HG03135 (cell line): Measurements from ENCODE around the gene FASTKD1.
"Not testable (repeated sequence)": the region's sequence is repeated elsewhere in the genome, so short reads cannot be mapped to it uniquely, and the experiment has no call there.

Source experiments
- ATAC-seq: cut with Tn5 transposase; IDR thresholded peaks from one replicate; pipeline ENCODE4 v1.9.1; 2021; ENCODE audit warnings: mild to moderate bottlenecking, moderate library complexity; ENCODE audit not compliant: unreplicated experiment

The FASTKD1 gene

DNA sequence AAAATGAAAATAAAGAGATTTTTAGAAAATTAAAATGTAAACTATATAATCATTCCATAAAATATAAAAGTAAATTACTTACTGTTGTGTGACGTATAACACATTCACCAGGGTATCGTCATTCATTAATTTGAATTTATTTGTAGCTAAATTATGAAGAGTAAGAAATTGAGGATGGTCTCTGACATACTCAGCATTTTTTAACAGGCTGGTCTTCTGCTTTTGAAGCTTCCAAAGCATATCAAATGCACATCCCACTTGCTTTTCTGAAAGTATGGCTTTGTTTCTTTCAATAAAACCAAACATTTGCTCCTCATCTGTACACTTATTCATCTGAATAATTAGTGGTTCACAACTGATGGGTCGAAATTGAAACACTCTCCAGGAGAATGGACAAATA lies 2.1 kb downstream of the FASTKD1 start:
- ATAC-seq: no peak

DNA sequence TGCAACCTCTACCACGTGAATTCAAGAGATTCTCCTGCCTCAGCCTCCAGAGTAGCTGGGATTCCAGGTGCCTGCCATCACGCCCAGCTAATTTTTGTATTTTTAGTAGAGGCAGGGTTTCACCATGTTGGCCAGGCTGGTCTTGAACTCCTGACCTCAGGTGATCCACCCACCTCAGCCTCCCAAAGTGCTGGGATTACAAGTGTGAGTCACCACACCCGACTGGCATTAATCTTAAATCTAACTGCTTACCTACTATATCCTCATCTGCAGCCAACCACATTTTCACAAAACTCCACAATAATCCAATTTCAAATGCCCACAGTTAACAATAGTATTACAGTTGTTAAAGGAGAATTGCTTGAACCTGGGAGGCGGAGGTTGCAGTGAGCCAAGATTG lies 2.9 kb downstream of the FASTKD1 start:
- not testable (repeated sequence) for ATAC-seq

DNA sequence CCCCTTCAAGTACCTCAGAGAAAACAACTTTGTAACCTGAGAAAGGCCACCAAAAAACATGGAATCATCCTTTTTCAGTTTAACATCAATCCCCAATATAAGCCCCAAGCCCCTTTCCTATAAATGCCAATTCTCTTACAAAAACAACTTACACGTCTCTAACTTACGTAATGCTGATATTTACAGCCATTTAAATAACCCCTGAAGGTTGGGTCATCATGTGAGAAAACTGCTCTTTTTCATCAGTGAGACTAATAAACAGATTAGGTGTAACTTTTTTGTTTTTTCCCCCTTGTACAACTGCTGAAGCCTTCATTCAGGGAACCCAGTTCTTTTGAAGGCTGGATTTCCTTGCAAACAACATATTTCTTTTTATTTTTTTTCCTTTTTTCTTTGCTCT lies 3.7 kb downstream of the FASTKD1 start:
- ATAC-seq: no peak

DNA sequence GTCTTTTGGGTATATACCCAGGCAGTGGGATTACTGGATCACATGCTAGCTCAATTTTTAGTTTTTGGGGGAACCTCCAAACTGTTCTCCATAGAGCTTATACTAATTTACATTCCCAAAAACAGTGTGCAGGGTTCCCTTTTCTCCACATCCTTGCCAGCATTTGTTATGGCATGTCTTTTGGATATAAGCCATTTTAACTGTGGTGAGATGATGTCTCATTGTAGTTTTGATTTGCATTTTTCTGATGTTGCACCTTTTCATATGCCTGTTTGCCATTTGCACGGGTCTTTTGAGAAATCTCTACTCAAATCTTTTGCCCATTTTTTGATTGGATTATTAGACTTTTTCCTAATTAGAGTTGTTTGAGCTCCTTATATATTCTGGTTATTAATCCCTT lies 8.0 kb downstream of the FASTKD1 start:
- ATAC-seq: no peak

DNA sequence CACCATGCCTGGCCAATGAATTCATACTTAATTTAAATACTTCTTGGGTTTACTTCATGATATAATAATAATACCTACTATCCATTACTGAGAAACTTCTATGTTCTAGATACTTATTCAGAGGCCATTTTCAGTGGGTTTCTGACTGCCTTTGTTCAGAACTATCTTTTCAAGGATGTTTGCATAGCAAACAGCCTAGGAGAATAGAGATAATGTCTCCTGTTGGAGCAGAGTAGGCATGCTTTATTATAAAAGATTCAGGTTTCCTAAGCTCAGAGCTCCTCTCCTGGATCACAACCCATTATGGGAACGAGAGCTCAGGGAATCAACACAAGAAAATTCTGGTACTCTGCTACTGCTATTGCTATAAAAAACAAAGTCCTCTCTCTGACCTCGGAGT lies 11.1 kb downstream of the FASTKD1 start:
- ATAC-seq: no peak

DNA sequence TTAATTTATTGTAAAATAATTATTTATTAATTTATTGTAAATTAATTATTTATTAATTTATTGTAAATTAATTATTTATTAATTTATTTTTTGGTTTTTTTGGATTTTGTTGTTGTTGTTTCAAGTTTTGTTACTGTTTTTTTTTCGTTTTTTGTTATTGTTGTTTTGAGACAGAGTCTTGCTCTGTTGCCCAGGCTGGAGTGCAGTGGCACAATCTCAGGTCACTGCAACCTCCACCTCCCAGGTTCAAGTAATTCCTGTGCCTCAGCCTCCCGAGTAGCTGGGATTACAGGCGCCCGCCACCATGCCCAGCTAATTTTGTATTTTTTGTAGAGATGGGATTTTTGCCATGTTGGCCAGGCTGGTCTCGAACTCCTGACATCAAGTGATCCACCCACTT lies 11.6 kb downstream of the FASTKD1 start:
- not testable (repeated sequence) for ATAC-seq

DNA sequence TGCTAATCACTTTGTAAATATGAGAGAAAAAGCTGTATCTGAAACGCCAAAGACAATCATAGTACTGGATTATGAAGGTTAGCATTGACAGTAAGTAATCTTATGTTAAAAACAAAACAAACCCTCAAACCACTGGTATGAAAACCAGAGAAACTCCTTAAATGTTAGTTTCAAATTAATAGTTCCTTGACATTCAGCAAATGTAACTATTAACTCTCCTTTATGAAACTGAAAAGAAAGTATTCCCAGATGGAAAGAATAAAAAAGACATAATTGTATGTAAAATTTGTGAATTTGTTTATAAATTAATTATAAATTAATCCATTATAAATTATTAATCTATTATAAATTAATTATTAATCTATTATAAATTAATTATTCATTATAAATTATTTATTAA lies 12.3 kb downstream of the FASTKD1 start:
- ATAC-seq: no peak

DNA sequence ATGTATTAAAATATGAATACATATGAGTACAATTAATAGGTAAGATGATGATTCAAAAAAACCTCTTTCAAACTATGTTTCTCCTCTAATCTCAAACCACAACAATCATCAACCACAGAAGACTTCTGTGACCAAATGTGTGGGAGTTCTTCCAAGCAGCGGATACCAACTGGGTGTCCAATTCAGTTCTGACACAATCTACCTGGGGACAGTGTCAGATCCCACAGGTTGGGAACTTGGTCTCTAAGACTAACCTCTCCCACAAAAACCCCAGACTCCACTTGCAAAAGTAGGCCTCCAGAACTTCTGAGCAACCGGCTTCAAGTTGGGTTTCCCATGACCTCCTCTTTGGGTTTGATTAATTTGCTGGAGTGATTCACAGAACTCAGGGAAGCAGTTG lies 26.9 kb downstream of the FASTKD1 start:
- no peak for ATAC-seq

DNA sequence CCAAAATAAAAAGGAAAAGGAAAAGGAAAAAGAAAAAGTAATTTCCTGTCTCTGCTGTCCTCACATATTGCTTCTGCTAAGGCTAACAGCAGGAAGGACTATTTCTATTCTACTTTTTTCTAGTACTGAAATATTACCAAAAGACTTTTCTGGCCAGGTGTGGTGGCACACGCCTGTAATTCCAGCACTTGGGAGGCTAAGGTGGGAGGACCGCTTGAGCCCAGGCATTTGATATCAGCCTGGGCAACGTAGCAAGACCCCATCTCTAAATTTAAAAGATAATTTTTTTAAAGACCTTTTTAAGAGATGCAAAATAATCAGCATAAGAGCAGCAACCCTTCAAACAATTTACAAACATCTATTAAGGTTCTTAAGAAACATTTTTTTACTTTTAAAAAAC lies 31.2 kb downstream of the FASTKD1 start:
- ATAC-seq: no peak

DNA sequence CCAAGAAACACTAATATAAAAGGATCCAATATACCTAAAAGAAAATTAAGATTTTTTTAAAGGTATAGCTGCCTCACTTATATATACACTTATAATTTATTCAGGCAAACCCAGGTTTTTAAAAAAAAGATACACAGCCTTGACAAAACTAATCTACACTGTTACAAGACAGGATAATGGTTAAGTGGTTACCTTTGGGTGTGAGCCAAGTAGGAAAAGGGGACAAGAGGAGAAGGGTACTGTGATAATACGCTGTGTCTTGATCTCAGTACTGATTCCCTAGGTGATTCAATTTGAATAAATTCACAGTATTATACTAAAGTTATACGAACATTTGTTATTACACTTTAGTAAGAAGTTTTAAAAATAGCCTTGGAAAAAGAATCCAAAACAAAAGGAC lies 33.5 kb downstream of the FASTKD1 start:
- ATAC-seq: no peak

DNA sequence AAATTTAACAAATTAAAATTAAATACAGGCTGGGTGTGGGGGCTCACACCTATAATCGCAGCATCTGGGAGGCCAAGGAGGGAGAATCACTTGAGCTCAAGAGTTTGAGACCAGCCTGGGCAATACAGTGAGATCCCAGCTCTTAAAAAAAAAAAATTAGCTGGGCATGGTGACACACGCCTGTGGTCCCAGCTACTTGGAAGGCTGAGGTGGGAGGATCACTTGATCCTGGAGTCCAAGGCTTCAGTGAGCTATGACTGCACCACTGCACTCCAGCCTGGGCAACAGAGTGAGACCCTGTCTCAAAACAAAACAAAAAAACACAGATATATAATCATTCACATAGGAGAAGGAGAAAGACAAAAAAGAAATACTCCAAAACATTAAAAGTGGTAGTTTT lies 34.2 kb downstream of the FASTKD1 start:
- ATAC-seq: not testable (repeated sequence)

DNA sequence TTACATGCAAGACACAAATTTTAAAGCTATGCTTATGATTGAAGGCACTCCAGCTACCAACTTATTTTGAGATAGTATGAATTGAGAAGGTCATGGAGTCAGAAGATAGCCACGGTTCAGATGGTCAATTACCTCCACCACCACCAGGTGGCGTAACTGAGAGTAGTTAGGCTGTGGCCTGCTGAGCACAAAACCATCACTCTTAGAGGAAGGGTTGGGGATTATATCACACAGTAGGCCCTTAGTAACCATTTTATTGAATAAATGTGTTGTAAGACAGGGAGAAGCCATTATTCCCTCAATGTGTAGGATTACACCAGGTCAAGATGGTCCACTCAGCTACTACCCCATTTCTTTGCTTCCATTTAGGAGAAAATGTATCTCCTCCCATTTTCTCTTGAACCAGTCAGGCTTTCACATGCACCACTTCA lies 45.4 kb downstream of the FASTKD1 start:
- ATAC-seq: peak; percentile 92

DNA sequence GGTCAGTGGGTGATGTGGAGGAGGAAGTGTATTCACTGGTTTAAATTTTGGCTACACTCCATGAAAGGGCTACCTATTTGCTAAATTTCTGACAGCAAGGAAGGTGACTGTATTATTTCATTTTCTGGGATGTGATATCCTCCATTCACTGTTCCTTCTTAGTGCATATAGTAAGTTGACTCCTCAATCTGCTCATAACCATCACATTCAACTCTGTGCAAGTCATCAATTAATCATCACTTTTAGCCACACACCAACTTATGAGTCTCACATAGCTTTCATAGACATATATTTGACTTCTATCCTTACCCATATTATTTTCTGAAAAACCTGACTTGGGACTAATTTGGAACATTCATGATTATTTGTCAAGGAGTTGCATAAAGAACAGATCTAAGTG lies 47.2 kb downstream of the FASTKD1 start:
- ATAC-seq: no peak

DNA sequence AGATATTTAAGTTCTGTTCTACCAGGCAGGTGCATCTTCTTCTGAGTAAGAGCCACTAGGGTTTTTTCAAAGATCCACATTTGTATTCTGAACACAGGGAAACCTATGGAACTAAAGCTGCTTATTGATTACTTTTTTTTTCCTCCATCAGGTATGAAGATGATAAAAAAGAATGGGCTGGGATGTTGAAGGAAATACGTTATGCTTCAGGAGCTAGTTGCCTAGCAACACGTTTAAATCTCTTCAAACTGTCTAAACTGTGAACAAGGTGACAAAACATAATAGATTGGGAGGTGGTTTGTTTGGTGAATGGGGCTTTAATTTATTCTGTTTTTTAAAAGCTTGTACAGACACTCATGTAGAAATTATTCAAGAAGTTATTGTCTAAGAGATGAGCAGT lies 48.2 kb downstream of the FASTKD1 start:
- ATAC-seq: no peak

DNA sequence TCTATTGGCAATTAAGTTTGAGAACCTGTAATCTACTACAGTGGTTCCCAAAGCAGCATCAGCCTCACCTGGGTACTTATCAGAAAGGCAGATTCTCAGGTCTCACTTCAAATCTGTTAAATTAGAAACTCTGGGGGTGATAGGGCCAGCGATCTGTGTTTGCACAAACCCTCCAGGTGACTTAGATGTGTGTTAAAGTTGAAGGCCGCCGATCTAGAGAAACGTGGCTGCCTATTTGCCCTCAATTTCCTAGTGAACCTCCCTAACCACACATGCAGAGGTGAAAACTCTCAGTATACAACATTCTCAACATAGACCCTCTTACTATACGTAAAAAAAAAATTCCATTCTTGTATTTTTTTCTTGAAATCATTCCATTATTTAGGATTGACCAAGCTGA lies 50.0 kb downstream of the FASTKD1 start:
- no peak for ATAC-seq

DNA sequence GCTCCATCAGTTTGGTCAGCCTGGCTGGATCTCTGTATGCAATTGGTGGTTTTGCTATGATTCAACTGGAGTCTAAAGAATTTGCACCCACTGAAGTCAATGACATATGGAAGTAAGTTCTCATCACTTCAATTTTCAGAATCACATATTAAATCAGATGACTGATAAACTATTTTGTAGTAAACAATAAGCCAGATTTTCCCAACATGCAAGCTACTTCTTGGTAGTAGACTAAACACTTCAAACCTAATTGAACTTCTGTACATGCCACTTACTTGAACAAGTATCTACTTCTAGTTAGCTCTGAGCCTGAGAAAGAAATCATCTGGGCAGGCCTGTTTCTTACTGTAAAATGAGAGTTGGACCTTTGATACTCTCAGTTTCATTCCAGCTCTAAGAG lies 52.8 kb downstream of the FASTKD1 start:
- ATAC-seq: no peak

DNA sequence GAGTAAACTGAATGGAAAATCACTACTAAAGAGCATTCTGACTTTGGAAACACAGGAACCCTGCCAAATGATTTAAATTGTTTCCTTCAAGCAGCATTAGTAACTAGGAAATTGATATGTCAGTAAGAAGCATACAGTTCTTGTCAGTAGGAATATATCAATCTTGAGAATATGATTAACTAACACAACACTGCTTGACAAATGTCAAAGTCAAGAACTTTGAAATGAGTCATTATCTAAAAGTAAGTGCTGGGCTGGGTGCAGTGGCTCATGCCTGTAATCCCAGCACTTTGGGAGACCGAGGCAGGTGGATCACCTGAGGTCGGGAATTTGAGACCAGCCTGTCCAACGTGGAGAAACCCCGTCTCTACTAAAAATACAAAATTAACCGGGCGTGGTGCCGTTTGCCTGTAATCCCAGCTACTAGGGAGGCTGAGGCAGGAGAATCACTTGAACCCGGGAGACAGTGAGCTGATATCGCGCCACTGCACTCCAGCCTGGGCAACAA lies 57.1 kb downstream of the FASTKD1 start:
- ATAC-seq: not testable (repeated sequence)

DNA sequence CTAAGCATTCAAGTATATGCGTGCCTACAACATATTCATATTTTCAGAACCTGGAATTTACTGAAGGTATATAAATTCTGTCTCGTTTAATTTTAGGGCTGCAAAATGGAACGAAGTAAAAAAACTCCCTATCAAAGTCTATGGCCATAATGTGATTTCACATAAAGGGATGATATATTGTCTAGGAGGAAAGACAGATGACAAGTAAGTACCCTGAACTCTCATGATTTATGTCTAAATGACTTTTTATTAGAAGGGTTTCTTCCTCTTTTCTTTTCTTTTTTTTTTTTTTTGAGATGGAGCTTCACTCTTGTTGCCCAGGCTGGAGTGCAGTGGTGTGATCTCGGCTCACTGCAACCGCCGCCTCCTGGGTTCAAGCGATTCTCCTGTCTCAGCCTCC lies 58.9 kb downstream of the FASTKD1 start:
- ATAC-seq: not testable (repeated sequence)

DNA sequence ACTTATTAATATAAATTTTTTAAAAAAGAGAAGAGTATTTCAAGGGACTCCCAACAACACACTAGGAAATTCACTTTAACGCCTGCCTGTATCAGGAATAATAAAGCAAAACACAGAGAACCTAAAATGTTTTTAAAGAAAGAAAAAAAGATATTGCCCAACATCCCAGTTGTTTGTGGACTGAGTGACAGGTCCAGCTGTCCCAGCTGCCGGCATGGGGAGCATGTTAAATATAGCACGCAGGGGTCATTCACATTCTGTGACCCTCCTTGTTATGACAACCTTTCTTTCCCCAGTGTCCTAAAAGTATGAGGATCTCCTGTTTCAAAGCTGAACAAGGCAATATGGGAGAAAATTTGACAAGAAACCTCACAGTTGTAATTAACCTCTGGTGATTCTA lies 59.7 kb downstream of the FASTKD1 start:
- no peak for ATAC-seq

DNA sequence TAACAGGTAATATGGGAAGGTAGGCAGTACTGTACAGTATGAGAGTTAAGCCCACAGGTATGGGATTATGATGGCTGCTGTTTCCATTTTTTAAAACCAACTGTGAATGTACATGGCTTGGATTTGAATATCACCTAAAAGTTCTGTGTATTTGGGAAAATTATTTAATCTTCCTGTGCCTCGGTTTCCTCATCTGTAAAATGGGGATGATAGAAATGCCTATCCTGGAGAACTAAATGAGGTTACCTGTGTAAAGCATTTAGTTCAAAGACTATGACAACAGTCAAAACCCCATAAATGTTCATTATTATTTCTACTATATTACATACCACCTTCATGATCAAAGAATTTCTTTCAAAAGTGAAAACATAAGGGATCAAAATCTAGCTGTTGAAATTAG lies 60.6 kb downstream of the FASTKD1 start:
- no peak for ATAC-seq

DNA sequence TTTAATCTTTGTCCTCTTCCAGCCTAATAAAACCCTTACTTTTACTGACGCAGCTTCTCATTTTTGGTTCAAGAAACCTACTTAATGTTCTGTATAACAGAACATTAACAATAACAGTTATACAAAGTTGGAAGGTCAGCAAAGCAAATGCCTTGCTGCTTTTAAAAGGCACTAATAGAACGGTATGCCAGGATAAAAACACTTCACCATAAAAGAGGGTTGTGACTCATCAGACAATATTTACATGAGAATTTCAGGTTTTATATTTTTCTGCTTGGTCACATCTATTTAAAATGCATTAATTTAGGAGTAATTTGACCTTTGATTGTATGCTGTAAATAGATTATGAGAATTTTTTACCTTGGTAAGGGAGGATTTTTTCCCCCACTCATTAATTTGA lies 61.1 kb downstream of the FASTKD1 start:
- ATAC-seq: no peak

DNA sequence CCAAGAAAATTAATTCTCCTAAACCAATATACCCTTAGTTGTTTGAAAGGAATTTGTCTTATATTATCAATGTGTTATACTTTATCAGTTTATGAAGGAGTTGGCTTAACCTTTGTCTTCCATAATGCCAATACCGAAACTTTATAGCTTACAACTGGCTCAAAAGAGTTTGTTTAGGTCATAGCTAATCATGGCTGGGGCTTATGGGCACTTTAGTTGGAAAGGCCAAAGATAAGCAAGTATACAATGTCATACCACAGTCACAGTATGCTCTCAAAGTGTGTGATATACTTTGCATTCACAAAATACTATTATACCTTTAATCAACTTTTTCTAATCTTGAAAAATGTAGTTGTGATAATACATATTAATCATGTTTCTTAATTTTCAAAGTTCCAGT lies 61.8 kb downstream of the FASTKD1 start:
- ATAC-seq: no peak

DNA sequence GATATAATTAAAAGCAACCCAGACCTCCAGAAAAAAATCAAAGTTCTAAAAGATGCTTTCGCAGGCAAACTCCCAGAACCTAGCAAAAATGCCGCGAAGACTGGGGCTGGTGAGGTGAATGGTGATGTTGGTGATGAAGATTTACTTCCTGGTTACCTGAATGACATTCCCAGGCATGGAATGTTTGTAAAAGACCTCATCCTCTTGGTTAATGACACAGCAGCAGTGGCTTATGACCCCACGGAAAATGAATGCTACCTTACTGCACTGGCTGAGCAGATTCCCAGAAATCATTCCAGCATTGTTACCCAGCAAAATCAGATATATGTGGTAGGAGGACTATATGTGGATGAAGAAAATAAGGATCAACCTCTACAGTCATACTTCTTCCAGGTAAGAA lies 63.2 kb downstream of the FASTKD1 start:
- ATAC-seq: no peak

DNA sequence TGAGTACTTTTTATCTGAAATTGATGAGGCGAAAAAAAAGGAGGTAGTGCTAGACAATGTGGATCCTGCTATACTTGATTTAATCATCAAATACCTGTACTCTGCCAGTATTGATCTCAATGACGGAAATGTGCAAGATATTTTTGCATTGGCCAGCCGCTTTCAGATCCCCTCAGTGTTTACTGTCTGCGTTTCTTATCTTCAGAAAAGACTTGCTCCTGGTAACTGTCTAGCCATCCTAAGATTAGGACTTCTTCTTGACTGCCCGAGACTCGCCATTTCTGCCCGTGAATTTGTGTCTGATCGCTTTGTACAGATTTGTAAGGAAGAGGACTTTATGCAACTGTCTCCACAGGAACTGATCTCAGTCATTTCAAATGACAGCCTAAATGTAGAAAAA lies 63.7 kb downstream of the FASTKD1 start:
- no peak for ATAC-seq
